SK-N-SH (cell line): Measurements from ENCODE around the gene SPACA5B. TPM values are rescaled to one million over a fixed set of nuclear protein-coding genes. Genes with fewer than 3 reads are reported as not detected.

Source experiments
- polyA plus RNA-seq, 3 experiments: library from polyadenylated mRNA; depleted of rRNA; stranded (reverse); fragments of >200 nt; gene quantifications; 2 replicates each; pipeline ENCODE4 v1.2.3, GENCODE V29; 2012
- small RNA-seq, 7 experiments: library from RNA; depleted of rRNA; stranded (forward); fragments of <200 nt; gene quantifications; one replicate each; pipeline ENCODE3, GENCODE V24; 2012

Gene SPACA5B
- polyA plus RNA-seq, 1 of the 3 experiments (the other 2 are of a cell fraction): not detected

Small RNA genes lying within 50 kb of the gene (small RNA-seq; reads per million reads assigned to genes)
- 0 reads per million in 7 experiments for gene AC245047.7
- 0 to 0.29 (median 0) reads per million in 7 experiments for gene RNU6-707P

Other genes with a start within 250 kb of the SPACA5B start
- gene ZNF182, start 126.6 kb upstream of the SPACA5B start, polyA plus RNA-seq (2012; rRNA removed): 2.1 and 2.6 TPM in 2 replicates
- gene SPACA5, start 123.6 kb upstream of the SPACA5B start, polyA plus RNA-seq (2012; rRNA removed): not detected in 2 replicates
- 0.61 and 1.2 TPM in 2 replicates for gene ZNF630, start 59.0 kb upstream of the SPACA5B start, polyA plus RNA-seq (2012; rRNA removed)
- 0.36 and 0.49 TPM in 2 replicates for gene SSX5, start 66.2 kb downstream of the SPACA5B start, polyA plus RNA-seq (2012; rRNA removed)
- gene SSX1, start 124.8 kb downstream of the SPACA5B start, polyA plus RNA-seq (2012; rRNA removed): 0.05 TPM in 1 of 2 replicates, not detected in the other
- gene SSX3, start 226.1 kb downstream of the SPACA5B start, polyA plus RNA-seq (2012; rRNA removed): 0.16 and 0.21 TPM in 2 replicates